ENCODE results near the gene TENT5D.

GRCh38 chrX:80423000-80423399 is 2.8 kb downstream of the TENT5D start:
- TF ChIP-seq CTCF (IDR thresholded peaks at IDR 0.05): no peak
- no peak for TF ChIP-seq POLR2A (IDR thresholded peaks at IDR 0.05)
